ENCODE results near the gene RPS6KA5. TPM values are rescaled to one million over a fixed set of nuclear protein-coding genes. Genes with fewer than 3 reads are reported as not detected.
A peak's percentile ranks its signal among the peaks of the same experiment; 100 is the strongest.

RPS6KA5 gene
- total and polyA plus RNA-seq, 8 donors, result 1.6 to 25.0 (median 8.5) TPM

DNA sequence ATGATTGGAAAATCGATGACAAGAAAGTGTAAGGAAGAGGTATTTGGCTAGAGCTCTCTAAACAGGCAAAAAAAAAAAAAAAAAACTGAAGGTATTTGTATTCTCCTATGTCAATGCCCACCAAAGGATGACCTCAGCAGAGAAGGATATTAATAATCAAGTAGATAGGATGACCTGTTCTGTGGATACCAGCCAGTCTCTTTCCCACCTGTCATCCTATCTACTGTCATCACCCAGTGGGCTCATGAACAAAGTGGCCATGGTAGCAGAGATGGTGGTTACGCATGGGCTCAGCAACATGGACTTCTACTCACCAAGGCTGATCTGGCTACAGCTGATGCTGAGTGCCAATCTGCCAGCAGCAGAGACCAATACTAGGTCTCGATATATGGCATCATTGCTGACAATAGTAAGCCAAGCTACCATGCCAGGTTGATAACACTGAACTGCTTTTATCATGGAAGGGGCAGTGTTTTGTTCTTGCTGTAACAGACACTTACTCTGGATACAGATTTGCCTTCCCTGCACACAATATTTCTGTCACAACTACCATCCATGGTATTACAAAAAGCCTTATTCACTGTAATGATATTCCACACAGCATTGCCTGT lies 43.5 kb downstream of the RPS6KA5 start:
- DNase-seq, result no peak
- WGBS, 5 donors, result 91 to 99% (median 97%) methylated on average over 3 of the region's 3 CpGs
- Histone ChIP-seq H3K9me3 (no peaks in the 10 kb centered on the region), H3K27me3 (no peaks in the 10 kb centered on the region), H3K4me3 (no peak overlapping the region), H3K36me3 (no peaks in the 10 kb centered on the region), H3K4me1 (peaks cover 8 to 41% (median 23%) of the 10 kb centered on the region in 4 donors), H3K27ac (no peak overlapping the region)
- intact Hi-C loops (cut with DNase I; ENCODE audit: low total_unique reads), result no loop called here
- TF ChIP-seq EP300 (IDR thresholded peaks at IDR 0.05), result no peak
- TF ChIP-seq, protein P1, sequence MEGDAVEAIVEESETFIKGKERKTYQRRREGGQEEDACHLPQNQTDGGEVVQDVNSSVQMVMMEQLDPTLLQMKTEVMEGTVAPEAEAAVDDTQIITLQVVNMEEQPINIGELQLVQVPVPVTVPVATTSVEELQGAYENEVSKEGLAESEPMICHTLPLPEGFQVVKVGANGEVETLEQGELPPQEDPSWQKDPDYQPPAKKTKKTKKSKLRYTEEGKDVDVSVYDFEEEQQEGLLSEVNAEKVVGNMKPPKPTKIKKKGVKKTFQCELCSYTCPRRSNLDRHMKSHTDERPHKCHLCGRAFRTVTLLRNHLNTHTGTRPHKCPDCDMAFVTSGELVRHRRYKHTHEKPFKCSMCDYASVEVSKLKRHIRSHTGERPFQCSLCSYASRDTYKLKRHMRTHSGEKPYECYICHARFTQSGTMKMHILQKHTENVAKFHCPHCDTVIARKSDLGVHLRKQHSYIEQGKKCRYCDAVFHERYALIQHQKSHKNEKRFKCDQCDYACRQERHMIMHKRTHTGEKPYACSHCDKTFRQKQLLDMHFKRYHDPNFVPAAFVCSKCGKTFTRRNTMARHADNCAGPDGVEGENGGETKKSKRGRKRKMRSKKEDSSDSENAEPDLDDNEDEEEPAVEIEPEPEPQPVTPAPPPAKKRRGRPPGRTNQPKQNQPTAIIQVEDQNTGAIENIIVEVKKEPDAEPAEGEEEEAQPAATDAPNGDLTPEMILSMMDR (IDR thresholded peaks at IDR 0.05), result no peak
- no peak for TF ChIP-seq POLR2A (IDR thresholded peaks at IDR 0.05)
- no peak for TF ChIP-seq POLR2AphosphoS5 (IDR thresholded peaks at IDR 0.05)

DNA sequence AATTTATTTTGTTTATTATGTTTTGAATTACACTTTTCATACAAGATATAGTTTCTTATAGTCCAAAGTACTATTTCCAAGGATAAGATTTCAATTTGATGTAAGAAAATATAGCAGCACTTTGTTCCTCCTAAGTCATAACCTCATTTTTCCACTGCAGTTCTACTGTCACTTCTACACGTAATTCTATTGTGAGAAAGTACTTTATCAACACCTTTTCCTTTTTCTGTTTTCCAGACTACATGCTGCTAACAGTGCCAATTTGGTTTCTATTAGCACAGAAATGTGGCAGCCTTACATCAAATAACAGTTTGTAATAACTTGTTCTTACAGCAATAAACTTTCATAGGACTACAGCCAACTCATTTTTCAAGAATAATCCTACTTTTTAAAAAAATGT lies 45.0 kb downstream of the RPS6KA5 start:
- TF ChIP-seq, protein P1 (IDR thresholded peaks at IDR 0.05), result no peak
- no peak for TF ChIP-seq POLR2AphosphoS5 (IDR thresholded peaks at IDR 0.05)
- TF ChIP-seq EP300 (IDR thresholded peaks at IDR 0.05), result no peak
- no peak for TF ChIP-seq POLR2A (IDR thresholded peaks at IDR 0.05)

DNA sequence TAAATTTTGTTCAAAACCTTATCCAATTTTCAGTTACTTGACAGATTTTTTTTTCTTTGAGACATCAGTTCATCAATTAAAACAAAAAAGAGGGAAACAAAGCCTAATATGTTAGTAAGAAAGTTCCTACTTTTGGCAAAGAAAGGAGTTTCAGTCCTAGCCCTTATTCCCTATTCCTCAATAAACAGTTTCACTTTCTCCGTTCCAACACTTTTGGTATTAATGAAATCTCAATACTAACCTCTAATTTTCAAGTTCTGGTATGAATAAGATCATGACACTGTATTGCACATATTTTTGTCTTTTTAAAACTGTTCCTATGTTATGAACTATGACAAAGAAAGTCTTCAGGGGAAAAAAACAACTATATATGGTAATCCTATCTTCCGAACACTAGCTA lies 48.4 kb downstream of the RPS6KA5 start:
- 66 to 81% (median 75%) methylated on average over 2 of the region's 2 CpGs for WGBS, 5 donors
- no peak for DNase-seq
- intact Hi-C loops (cut with DNase I; ENCODE audit: low total_unique reads), result no loop called here
- H3K27ac ChIP-seq, result peak overlapping the region in 3 of 5 donors; percentile 20 to 55 (median 49)
- no peak overlapping the region for H3K4me3 ChIP-seq
- TF ChIP-seq POLR2A (IDR thresholded peaks at IDR 0.05) (no peak), POLR2AphosphoS5 (IDR thresholded peaks at IDR 0.05) (no peak)
- TF ChIP-seq, protein P1 (IDR thresholded peaks at IDR 0.05), result no peak
- H3K27me3 ChIP-seq, result no peaks in the 10 kb centered on the region
- peaks cover 12 to 65% (median 37%) of the 10 kb centered on the region in 4 donors for H3K4me1 ChIP-seq
- no peaks in the 10 kb centered on the region for H3K36me3 ChIP-seq
- H3K9me3 ChIP-seq, result no peaks in the 10 kb centered on the region

More for the DNA sequence above, 45.0 kb downstream of the RPS6KA5 start:
- Histone ChIP-seq H3K36me3 (no peaks in the 10 kb centered on the region), H3K27me3 (no peaks in the 10 kb centered on the region), H3K4me3 (no peak overlapping the region), H3K27ac (no peak overlapping the region), H3K4me1 (peaks cover 3 to 40% (median 21%) of the 10 kb centered on the region in 4 donors), H3K9me3 (no peaks in the 10 kb centered on the region)
- intact Hi-C loops (cut with DNase I; ENCODE audit: low total_unique reads), result no loop called here
- no peak for DNase-seq
- WGBS, 5 donors, result 17 to 32% (median 20%) methylated on average over 1 of the region's 1 CpG

DNA sequence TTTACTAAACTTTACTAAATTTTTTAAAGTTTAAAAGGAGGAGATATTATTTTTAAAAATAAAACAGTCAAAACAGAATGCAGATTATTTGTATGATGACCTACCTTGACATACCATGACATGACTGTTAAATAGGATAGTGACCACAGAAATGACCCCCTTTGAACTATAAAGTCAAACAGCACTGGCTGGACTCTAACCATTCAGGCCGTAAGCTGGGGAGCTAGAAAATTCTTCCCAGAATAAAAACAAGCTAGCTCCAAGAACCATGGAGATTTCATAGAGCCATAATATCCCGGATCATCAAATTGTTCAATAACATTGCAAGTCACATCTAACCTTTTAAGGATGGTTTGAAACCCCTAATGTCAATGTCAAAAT lies 50.3 kb downstream of the RPS6KA5 start:
- no peaks in the 10 kb centered on the region for H3K27me3 ChIP-seq
- DNase-seq, result no peak
- H3K4me3 ChIP-seq, result no peak overlapping the region
- peaks cover 13 to 70% (median 42%) of the 10 kb centered on the region in 4 donors for H3K4me1 ChIP-seq
- intact Hi-C loops (cut with DNase I; ENCODE audit: low total_unique reads), result no loop called here
- H3K9me3 ChIP-seq, result no peaks in the 10 kb centered on the region
- H3K27ac ChIP-seq, result peak overlapping the region in 1 of 5 donors; percentile 63
- 93 to 100% (median 97%) methylated on average over 2 of the region's 2 CpGs for WGBS, 5 donors
- H3K36me3 ChIP-seq, result no peaks in the 10 kb centered on the region
- no peak for TF ChIP-seq POLR2AphosphoS5 (IDR thresholded peaks at IDR 0.05)
- TF ChIP-seq EP300 (IDR thresholded peaks at IDR 0.05), result no peak
- TF ChIP-seq, protein P1 (IDR thresholded peaks at IDR 0.05), result no peak
- TF ChIP-seq POLR2A (IDR thresholded peaks at IDR 0.05), result no peak

Measured in stomach (tissue), 9 donors.